KMS-11 (cell line): Measurements from ENCODE around the gene PTPRT.

Source experiments
- H2AFZ ChIP-seq: fragments of 200-600 bp; sonication (generic); 2 replicates; pipeline ENCODE4 v1.6.1; 2016; ENCODE audit warnings: antibody characterized with exemption, mixed run types, low read depth
- H3K27ac ChIP-seq: fragments of 200-600 bp; sonication (generic); 2 replicates; pipeline ENCODE4 v1.6.1; 2016; ENCODE audit warnings: mild to moderate bottlenecking, mixed run types
- H3K27me3 ChIP-seq: fragments of 200-600 bp; sonication (generic); 2 replicates; pipeline ENCODE4 v1.6.1; 2017; ENCODE audit warnings: mild to moderate bottlenecking, low read depth, mixed run types, moderate library complexity; ENCODE audit not compliant: insufficient read depth
- H3K36me3 ChIP-seq: fragments of 200-600 bp; sonication (generic); 2 replicates; pipeline ENCODE4 v1.6.1; 2017; ENCODE audit warnings: mild to moderate bottlenecking, mixed run types; ENCODE audit not compliant: insufficient read depth
- H3K4me1 ChIP-seq: fragments of 200-600 bp; sonication (generic); 2 replicates; pipeline ENCODE4 v1.6.1; 2016; ENCODE audit warnings: mild to moderate bottlenecking, low read depth, mixed run types; ENCODE audit not compliant: poor library complexity, severe bottlenecking
- H3K4me2 ChIP-seq: fragments of 200-600 bp; sonication (generic); 2 replicates; pipeline ENCODE4 v1.7.0; 2016; ENCODE audit warnings: mild to moderate bottlenecking, mixed run types
- H3K4me3 ChIP-seq: fragments of 200-600 bp; sonication (generic); IDR thresholded peaks from 2 replicates; pipeline ENCODE4 v1.6.1; 2017; ENCODE audit warnings: low read depth, low read length, mixed read lengths; ENCODE audit not compliant: insufficient read depth
- H3K79me2 ChIP-seq: fragments of 200-600 bp; sonication (generic); 2 replicates; pipeline ENCODE4 v1.6.1; 2016; ENCODE audit warnings: low read depth, mixed run types; ENCODE audit not compliant: insufficient read depth
- H3K9ac ChIP-seq: fragments of 200-600 bp; sonication (generic); 2 replicates; pipeline ENCODE4 v1.6.1; 2016; ENCODE audit warnings: mild to moderate bottlenecking, mixed run types
- H4K20me1 ChIP-seq: fragments of 200-600 bp; sonication (generic); 2 replicates; pipeline ENCODE4 v1.6.1; 2016; ENCODE audit warnings: mild to moderate bottlenecking, mixed run types; ENCODE audit not compliant: insufficient read depth
- TF ChIP-seq, protein P1 (sequence below): fragments of 200-600 bp; sonication (generic); conservative IDR thresholded peaks from 2 replicates; pipeline ENCODE4 v1.6.1; 2017; ENCODE audit warnings: low read depth, mild to moderate bottlenecking, antibody characterized with exemption, low read length, moderate library complexity, mixed read lengths

Gene PTPRT

DNA sequence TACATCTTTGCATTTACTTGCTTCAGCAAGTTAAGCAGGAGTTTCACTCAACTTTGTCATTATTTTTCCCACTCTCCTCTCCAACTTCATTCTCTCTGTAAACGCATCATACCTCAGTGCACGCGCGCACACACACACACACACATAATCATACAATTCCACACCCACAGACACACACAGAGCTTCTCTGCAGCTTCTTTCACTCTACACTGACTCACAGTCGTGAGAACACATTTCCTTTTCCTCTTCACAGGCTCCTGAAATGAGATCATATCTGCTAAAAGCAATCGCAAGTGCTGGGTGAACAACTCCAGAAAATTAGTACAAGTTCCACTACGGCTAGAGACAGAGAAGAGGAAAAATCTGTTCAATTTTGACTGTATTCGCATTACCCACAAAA lies 215.4 kb downstream of the PTPRT start:
- H2AFZ ChIP-seq = no peak overlapping the region
- no peak overlapping the region for H3K27ac ChIP-seq
- no peak overlapping the region for H3K4me2 ChIP-seq
- no peaks in the 10 kb centered on the region for H4K20me1 ChIP-seq
- TF ChIP-seq, protein P1, sequence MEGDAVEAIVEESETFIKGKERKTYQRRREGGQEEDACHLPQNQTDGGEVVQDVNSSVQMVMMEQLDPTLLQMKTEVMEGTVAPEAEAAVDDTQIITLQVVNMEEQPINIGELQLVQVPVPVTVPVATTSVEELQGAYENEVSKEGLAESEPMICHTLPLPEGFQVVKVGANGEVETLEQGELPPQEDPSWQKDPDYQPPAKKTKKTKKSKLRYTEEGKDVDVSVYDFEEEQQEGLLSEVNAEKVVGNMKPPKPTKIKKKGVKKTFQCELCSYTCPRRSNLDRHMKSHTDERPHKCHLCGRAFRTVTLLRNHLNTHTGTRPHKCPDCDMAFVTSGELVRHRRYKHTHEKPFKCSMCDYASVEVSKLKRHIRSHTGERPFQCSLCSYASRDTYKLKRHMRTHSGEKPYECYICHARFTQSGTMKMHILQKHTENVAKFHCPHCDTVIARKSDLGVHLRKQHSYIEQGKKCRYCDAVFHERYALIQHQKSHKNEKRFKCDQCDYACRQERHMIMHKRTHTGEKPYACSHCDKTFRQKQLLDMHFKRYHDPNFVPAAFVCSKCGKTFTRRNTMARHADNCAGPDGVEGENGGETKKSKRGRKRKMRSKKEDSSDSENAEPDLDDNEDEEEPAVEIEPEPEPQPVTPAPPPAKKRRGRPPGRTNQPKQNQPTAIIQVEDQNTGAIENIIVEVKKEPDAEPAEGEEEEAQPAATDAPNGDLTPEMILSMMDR = no peak
- H3K36me3 ChIP-seq = no peaks in the 10 kb centered on the region
- H3K4me3 ChIP-seq = no peak overlapping the region
- no peaks in the 10 kb centered on the region for H3K27me3 ChIP-seq
- no peak overlapping the region for H3K9ac ChIP-seq
- peaks cover 5% of the 10 kb centered on the region for H3K4me1 ChIP-seq
- H3K79me2 ChIP-seq = no peaks in the 10 kb centered on the region

DNA sequence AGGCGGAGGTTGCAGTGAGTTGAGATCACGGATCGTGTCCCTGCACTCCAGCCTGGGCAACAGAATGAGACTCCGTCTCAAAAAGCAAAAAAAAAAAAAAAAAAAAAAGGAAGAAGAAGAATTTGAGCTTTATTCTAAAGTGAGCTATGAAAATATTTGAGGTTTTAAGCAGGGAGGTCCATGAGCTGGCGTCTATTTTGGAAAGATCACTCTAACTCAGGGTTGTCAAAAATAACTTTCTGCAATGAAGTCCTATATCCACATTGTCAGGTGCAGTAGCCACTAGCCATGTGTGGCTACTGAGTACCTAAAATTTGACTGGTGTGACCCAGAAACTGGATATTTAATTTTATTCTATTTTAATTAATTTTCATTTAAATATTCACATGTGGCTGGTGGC lies 217.1 kb downstream of the PTPRT start:
- no peaks in the 10 kb centered on the region for H3K79me2 ChIP-seq
- no peak overlapping the region for H3K4me2 ChIP-seq
- no peaks in the 10 kb centered on the region for H3K4me1 ChIP-seq
- no peak overlapping the region for H3K4me3 ChIP-seq
- H3K36me3 ChIP-seq = no peaks in the 10 kb centered on the region
- no peak overlapping the region for H2AFZ ChIP-seq
- no peak overlapping the region for H3K27ac ChIP-seq
- no peak overlapping the region for H3K9ac ChIP-seq
- no peaks in the 10 kb centered on the region for H4K20me1 ChIP-seq
- no peaks in the 10 kb centered on the region for H3K27me3 ChIP-seq
- TF ChIP-seq, protein P1 = no peak

DNA sequence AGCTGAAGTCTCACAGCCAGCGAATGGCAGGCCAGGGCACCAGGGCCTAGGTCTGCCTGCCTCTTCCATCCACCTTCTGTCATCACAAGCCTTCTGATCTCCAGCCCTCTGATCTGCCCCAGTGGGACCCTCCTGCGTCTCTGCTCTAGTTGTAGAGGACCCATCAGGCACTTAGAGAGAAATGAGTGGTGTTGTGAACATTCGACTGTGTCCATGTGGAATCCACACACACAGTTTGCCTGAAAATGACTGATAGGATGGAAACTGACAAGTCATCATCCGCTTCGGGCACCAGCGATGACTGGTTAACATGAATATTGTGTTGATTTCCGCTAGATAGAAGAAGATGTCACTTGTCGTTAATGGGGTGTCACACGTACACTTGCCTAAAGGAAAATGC lies 221.0 kb downstream of the PTPRT start:
- Histone ChIP-seq H3K27ac (no peak overlapping the region), H4K20me1 (no peaks in the 10 kb centered on the region), H3K4me3 (no peak overlapping the region)

DNA sequence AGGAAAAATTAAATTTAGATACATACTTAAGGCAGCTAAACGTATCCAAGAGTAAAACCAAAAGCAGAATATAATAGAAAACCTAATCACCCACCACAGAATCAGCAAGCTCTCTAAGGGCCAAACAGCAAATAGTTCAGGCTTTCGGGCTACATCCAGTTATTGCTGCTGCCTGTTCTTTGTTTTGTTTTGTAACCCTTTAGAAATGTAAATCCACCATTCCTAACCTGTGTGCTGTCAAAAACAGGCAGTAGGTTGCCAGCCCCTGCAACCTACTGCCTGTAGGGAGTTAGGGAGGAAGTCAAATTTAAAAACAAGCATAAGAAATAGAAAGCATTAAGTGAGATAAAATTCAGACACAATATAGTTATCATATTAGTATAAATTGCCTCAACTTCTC lies 225.9 kb downstream of the PTPRT start:
- H3K27me3 ChIP-seq = no peaks in the 10 kb centered on the region

More for the DNA sequence above, 221.0 kb downstream of the PTPRT start:
- H3K79me2 ChIP-seq = no peaks in the 10 kb centered on the region
- H3K9ac ChIP-seq = no peak overlapping the region
- H3K36me3 ChIP-seq = no peaks in the 10 kb centered on the region
- no peak overlapping the region for H3K4me2 ChIP-seq
- no peaks in the 10 kb centered on the region for H3K27me3 ChIP-seq
- no peak overlapping the region for H2AFZ ChIP-seq
- H3K4me1 ChIP-seq = no peaks in the 10 kb centered on the region
- TF ChIP-seq, protein P1 = no peak

More for the DNA sequence above, 225.9 kb downstream of the PTPRT start:
- no peaks in the 10 kb centered on the region for H4K20me1 ChIP-seq
- H3K79me2 ChIP-seq = no peaks in the 10 kb centered on the region
- no peak overlapping the region for H3K27ac ChIP-seq
- H2AFZ ChIP-seq = no peak overlapping the region
- H3K4me1 ChIP-seq = no peaks in the 10 kb centered on the region
- H3K4me3 ChIP-seq = no peak overlapping the region
- H3K4me2 ChIP-seq = no peak overlapping the region
- H3K36me3 ChIP-seq = no peaks in the 10 kb centered on the region
- no peak overlapping the region for H3K9ac ChIP-seq
- TF ChIP-seq, protein P1 = no peak
